HG03196 (cell line): Measurements from ENCODE around the gene CORO2B.
"Not testable (repeated sequence)": the region's sequence is repeated elsewhere in the genome, so short reads cannot be mapped to it uniquely, and the experiment has no call there.

Experiments used
- ATAC-seq: cut with Tn5 transposase; IDR thresholded peaks from one replicate; pipeline ENCODE4 v1.9.1; 2021; ENCODE audit not compliant: unreplicated experiment

CORO2B gene

DNA sequence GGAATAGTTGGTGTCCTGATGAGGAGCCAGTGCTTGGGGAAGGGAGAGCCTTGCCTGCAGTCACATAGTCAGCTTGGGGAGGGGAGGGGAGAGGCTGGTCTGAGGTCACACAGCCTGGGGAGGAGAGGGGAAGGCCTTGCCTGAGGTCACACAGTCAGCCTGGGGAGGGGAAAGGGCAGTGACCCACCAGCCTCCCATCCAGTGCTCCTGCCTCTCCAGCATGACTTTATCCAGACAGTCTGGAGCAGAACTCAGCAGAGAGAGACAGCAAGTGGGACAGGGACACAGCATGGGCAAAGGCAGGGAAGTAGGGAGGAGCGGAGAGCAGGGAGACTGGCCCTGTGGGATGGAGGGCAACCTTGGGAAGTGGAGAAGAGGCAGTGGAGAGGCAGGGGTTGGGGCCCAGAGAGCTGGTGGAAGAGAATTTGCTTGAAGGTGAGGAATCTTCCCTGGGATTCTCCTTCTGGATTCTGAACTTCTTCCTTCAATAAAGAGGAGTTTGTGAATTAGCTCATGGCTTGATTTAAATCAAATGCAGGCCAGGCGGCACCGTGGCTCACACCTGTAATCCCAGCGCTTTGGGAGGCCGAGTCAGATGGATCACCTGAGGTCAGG is 64.5 kb downstream of the CORO2B start:
- no peak for ATAC-seq

DNA sequence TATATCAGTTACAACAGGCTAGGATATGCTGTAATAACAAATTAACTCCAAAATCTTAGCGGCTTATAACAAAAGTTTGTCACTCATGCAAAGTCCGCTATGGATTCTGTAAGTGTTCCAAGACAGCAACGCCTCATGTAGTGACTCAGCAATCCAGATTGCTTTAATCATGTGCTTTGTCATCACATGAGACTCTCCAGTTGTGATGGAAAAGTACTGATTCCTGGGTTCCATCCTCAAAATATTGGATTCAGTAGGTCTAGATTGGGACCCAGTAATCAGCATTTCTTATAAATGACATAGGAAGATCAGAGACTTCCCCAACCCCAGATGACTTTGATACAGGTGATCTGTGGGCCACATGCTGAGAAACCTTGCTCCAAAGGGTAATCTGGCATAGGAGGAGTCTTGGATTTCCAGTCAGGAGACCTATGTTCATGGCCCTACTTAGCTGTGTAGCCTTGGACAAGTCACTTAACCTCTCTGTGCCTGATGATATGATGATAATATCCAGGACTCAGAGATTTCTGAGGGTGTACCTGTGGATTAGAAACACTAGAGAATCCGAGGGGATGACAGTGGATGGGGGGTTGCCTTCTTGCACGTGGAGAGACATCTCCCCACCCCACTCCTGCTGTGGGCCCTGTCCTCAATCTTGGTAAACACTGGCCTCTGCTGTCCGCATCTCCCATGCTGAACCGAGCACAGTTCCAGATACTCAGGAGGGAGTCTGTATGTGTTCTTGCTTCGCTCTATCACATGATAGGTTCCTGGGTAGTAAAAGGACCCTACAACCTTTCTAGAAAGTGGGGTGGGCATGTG is 65.5 kb downstream of the CORO2B start:
- no peak for ATAC-seq

DNA sequence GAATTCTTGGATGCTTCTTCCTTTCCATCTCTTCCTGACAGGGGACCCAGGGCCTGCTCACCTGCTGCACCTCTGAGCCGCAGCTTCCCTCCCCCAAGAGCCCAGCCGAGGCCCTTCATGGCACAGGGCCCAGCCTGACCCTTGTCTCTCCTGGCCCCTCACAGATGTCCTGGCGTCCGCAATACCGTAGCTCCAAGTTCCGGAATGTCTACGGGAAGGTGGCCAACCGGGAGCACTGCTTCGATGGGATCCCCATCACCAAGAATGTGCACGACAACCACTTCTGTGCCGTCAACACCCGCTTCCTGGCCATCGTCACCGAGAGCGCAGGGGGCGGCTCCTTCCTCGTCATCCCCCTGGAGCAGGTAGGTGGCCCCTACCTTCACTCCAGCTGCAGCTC is 66.2 kb downstream of the CORO2B start:
- ATAC-seq, result no peak

DNA sequence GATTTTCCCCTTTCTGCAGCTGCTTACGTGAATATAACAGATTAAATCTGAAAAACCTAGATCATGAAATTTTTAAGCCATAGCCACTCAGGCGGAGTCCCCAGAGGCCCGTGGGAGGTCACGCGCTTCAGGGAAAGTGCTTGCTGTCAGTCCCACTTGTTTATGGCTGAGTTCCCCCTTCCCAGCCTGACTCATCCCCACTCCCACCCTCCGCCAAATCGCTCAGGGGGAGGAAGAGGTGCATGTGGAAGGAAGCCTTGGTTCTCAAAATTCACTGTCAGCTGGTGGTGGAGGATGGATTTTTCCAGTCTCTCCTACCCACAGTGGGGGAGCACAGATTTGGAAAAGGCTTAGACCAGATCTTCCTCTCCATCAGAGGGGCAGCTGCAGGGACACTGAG is 67.4 kb downstream of the CORO2B start:
- no peak for ATAC-seq

DNA sequence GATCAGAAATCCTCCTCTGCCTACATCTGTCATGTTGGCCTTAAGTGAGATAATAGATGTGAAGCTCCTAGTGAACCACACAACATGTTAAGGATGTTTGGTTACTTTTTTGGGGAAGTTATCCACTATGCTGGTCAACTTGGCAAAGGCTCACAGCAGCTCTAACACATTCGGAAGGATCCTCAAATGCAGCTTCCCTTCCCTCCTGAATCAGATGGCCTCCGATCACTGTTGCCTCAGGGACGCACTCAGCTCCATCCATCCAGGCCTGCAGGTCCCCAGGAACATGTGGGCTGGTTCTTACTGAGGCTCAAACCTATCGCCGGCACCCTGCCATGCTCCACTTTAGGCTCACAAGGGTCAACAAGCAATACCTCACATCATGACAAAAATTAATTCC is 67.9 kb downstream of the CORO2B start:
- ATAC-seq, result no peak

DNA sequence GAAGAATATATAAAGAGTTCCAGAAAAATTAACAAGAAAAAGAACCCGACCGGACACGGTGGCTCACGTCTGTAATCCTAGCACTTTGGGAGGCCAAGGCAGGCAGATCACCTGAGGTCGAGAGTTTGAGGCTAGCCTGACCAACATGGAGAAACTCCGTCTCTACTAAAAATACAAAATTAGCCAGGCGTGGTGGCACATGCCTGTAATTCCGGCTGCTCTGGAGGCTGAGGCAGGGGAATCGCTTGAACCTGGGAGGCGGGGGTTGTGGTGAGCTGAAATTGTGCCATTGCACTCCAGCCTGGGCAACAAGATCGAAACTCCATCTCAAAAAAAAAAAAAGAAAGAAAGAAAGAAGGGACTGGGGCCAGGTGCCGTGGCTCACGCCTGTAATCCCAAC is 68.6 kb downstream of the CORO2B start:
- not testable (repeated sequence) for ATAC-seq

DNA sequence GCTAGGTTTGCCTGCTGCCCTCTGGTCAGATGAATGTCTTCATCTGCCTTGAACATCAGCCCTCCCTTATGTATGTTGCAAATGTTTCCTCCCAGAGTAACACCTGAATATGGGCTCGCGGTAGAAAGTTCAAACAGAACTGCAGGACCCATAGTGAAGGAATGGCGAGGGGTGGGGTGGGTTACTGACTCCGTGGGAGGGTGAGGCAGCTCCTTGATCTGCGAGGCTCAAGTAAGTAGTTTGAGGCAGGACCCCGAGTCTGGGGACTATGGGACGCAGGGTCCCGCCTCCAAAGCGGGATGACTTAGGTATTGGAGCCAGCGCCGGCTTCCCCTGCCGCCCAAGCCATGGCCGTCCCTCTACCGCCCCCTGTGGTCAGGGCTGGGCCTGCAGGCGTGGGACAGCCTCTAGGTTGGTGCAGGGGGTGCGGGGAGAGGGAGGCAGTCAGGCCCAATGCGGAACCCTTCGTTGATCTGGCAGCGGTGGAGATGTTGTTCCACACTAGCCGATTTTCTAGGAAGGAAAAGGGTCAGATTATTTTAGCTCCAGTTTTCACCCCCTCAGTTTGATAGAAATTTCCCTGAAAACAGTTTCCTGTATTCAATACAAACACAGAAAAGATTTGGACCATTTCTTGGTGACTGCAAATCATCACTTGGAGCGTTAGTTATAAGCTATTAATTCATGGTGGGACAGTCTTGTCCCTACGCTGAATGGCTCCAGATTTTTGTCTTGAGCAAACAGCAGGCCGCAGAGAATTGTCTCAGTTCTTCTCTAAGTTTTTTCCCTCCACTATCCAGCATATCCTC is 72.3 kb downstream of the CORO2B start:
- ATAC-seq, result no peak

DNA sequence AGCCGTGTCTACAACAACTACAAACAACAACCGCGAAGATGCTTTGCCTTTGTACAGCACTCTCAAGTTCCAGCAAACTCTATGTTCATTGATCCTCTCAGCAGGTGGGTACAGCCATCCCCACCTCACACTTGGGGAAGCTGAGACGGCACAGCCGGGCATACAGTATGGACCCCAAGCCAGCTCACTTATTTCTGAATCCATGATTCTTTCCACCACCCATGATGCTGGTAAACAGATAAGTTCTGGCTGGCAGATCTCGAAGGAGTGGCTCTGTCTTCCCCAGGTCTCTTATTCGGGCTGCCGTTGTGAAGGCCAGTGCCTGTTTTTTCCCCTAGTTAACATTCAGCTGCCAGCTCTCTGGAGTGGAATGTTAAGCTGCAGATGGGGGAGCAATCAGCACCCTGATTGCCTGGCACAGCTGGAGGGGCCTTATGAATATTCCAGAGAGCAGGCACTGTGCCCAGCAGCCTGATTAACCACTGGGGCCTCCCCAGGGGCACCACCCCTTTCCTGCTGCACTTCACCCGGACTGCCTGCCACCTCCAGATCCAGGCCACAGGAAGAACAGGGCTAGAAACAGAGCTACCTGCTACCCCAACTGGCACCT is 73.2 kb downstream of the CORO2B start:
- no peak for ATAC-seq

DNA sequence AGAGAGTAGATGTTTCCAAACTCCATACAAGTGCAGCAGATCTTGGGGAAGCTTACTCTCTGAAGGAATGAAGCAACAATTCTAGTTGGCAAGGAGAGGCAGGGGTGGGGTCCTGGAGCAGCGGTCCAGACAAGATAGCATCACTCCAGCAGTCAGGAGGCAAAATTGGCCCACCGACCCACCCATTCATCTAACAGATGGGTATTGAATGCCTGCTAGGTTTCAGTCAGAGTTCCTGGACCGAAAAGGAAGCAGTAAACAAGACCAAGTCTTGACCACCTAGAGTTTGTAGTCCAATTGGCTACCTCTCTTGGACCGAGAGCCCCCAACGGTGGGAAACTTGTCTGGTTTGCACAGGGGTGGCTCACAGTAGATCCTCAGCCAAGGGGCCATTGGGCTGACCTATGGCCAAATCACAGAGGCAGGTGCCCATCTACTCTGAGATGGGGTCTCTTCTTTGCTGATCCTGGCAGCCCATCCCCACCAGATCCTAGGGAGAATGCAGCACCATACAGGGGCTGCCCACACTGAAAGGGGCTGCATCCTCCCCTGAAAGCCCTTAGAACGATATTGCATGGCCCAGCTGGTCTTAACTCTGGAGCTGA is 74.3 kb downstream of the CORO2B start:
- ATAC-seq, result no peak

DNA sequence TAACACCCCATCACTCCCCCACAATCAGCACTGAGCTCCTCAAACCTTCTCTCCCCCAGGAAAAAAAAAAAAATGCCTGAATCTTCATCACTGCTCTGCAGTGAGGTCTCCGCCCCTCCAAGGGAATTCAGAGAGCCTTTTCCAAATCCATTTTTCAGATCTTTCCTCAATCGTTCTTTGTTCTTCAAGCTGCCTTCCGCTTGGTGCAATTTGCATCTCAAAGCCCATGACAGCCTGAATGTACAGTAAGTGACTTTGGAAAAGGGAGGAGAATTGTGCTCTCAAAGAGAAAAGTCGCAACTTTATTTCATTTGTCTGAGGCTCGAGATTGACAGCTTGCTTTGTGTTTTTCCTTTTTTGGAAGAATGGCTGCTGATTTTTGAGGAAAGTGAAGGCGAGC is 75.0 kb downstream of the CORO2B start:
- ATAC-seq, result no peak

DNA sequence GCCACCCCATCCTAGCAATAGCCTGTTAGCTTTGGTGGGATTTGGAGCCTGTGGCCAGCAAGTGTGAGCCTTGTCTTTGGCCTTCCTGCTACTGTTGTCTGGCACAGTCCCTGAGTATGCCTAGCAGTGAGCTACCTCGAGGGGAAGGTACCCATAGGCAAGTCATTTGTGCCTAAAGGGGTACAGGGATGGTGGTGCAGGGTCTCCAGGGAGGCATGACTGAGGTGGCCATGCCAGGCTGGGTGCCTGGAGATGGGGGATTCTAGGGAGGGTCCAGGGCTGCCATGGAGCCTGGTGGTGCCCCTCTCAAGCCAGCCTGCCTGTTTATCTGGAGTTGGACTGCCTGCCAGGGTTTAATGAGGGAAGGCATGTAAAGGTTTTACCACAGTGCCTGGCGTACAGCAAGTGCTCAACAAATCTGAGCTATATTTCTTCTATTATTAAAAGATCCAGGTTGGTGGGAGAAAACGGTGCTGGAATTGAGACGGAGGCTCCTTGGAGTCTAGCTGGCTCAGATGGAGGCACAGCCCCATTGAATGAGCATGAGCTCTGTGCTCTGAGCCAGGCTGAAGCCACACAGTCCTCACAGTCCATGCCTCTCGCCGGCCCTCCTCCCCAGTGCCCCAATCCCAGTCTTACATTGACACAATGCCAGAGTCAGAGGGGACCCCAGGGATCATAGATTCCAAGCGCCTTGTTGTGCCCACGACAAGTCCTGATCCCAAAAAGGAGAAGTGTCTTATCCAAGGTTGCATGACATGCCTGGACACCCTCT is 76.2 kb downstream of the CORO2B start:
- no peak for ATAC-seq

DNA sequence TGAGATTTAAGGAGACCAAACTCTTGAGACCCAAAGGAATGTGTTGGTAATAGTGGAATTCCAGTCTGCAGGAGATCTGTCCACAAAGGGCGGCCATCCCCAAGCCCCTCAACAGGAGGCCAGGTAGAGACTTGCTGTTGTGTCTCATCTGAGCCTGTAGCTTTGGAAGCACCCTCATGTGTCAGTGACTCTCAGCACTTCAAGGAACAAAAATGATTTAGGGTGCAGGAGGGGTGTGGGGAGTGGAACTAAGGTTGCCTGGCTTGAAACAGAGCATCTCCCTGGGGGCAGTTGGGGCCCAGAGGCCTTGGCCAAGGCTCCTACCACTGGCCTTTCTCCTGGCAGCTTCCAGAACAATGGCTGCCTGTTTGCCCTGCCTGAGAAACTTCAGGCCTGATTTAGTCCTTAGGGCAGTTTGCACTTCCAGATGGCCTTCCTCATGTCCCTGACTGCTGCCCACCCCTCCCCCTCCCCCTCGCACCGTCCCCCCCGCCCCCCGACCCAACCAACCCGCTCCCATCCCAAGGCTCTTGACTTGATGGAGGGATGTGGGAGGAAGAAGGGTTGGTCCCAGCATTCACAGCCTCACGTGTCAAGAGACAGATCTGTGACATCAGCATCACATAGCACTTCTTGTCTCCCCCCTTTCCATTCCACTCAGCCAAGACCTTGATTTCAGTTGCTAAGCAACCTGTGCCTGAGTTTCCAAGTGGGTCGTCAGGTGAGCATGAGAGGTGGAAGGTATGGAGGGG is 77.1 kb downstream of the CORO2B start:
- ATAC-seq, result no peak

DNA sequence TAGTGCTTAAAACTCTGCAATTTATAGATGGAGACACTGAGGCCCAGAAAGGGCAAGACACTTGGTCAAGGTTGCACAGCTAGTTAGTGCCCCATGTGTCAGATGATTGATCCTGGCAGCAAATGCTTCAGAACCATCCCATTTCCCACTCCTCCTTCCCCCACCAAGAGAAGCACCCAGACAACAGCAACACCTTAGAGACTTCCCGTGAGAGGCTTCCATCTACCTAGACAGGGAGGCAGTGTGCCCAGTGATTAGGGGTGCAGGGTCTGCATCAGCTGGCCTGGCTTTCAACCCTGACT is 77.6 kb downstream of the CORO2B start:
- no peak for ATAC-seq

DNA sequence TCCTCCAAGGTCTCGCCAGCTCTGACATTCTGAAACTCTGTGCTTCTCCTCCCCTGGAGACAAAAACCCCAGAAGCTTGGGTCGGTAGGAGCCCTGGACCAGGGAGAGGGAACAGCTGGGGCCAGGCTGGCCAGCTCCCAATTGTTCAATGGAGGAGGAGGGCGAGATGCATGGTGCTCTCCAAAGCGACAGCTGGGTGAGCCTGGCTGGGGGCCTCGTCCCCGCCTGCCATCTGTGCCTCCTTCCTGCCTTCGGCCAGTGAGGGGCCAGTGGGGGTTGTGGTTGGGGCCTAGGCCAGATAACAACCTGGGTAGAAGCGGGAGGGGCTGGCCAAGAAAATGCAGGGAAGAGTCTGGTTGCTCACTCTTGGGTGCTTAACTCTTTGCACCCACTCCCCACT is 79.4 kb downstream of the CORO2B start:
- ATAC-seq, result no peak

DNA sequence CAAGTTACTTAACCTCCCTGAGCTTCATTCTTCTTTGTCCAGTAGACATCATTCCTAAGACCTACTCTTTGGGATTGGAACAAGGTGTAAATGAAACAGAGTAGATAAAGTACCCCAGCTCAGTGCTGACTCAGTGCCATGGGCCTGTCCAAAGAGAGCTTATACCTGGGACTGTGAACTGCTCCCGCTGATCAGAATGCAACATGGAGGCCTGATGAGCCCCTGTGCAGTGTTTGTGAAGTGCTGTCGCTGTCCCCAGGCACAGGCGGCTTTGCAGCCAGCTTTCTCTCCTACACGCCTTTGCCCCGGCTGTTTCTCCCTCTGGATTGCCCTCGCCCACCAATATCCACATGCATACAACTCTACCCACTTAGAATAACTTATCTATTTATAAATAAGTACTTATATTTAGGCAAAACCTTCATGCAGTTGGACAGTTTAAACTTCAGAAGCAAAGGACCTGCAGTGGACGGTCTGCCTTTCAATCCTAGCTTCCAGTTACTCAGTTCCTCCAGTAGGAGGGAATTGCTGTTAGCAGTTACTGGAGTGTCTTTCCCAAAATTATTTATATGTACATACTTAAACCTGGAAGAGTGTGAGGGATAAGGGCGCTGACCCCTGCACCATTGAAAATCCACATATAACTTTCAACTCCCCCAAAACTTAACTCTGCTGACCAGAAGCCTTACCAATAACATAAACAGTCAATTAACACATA is 80.0 kb downstream of the CORO2B start:
- no peak for ATAC-seq

DNA sequence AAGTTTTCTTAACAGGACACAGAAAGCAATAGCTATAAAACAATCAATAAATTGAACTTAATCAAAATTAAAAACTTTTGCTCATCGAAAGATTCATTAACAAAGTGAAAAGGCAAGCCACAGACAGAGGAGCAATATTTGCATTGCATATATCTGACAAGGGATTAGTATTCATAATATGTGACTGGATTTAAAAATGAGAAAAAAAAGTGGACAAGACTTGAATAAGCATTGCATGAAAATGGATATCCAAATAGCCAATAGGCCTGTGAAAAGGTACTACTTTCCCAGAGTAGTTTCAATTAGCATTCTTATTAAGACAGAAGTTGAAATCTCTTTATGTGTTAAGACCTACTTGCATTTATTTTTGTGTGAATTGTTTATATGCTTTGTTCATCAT is 84.7 kb downstream of the CORO2B start:
- no peak for ATAC-seq

DNA sequence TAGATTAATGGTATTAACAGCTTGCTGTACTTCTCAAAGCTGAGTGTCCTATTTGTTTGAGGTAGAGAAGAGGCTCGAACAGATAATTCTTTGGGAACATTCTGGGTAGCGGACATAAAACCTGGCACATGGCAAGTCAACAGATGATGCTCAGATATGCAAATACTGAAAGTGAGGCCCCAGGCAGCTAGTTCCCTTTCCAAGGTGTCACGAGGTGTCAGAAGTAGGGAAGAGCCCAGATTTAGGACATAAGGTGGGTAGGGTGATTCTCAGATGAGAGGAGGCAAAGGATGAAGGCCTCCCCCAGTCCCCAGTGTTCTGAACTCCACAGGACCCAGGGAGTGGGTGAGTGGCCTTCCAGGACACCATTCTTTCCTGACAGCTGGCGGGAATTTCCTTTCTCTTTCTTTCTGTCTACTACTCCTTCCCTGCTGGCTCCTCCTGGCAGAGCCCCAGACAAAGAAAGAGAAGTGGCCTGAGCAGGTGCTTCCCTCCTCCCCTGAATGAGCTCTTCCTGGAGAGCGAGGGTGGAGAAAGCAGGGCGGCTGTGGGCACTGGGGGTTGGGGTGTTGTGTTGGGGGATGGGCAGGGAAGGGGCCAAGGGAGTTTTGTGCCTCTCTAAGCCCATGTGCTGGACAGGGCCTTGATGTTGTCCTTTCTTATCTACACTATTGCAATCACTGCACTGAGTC is 87.5 kb downstream of the CORO2B start:
- ATAC-seq, result no peak

DNA sequence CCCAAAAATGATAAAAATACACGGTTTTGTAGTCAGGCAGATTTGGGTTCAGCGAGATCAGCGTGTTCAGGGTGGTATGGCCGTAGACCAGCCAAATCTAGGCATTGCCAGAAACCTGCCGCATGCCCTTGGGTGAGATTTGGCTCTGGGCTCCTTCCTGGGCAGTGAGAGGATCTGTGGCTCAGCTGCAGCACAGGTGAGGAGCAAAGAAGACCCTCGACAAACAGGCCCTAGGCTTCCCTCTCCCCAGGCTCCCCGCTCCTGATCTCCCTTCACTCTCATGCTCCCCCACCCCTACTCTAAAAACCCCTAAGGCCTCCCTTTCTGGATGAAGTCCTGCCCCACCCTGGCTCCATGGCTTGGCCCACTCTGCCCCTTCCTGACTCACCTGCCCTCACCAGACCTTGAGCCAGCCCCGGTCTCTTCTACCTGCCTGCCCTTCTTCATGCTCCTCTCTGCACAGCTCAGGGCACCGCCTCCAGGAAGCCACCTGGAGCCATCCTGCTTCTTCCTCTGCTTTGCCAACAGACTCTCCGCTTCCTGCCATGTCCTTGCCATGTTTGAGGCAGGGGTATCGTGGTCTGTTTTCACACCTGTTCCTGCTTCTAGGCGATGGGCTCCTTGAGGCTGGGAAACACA is 88.1 kb downstream of the CORO2B start:
- no peak for ATAC-seq
